Ectodermal cell (in vitro differentiated cells): ENCODE results near the gene ASPDH.

Experiments used
- H3K27ac ChIP-seq: 2 replicates; pipeline ENCODE4 v1.7.0; 2013; ENCODE audit warnings: mild to moderate bottlenecking, low read depth, low read length; ENCODE audit not compliant: insufficient read depth, poor library complexity, severe bottlenecking
- H3K27me3 ChIP-seq: 2 replicates; pipeline ENCODE4 v1.7.0; 2013; ENCODE audit warnings: mild to moderate bottlenecking, low read length; ENCODE audit not compliant: insufficient read depth, control insufficient read depth, poor library complexity, severe bottlenecking
- H3K36me3 ChIP-seq: one replicate; pipeline ENCODE4 v1.7.0; 2013; ENCODE audit warnings: low read length; ENCODE audit not compliant: control insufficient read depth, insufficient read depth
- H3K4me1 ChIP-seq: one replicate; pipeline ENCODE4 v1.7.0; 2013; ENCODE audit warnings: low read length; ENCODE audit not compliant: control insufficient read depth, insufficient read depth
- H3K4me3 ChIP-seq: 2 replicates; pipeline ENCODE4 v1.7.0; 2013; ENCODE audit warnings: low read depth, low read length, control low read depth; ENCODE audit not compliant: insufficient read depth
- H3K9me3 ChIP-seq: 2 replicates; pipeline ENCODE4 v1.7.0; 2013; ENCODE audit warnings: mild to moderate bottlenecking, low read length, moderate library complexity; ENCODE audit not compliant: control insufficient read depth
- WGBS, 2 experiments: methylation state at CpG; one replicate each; pipeline ENCODE4 v1.1.7; 2013; ENCODE audit warnings: missing lambda C conversion rate in 2 of 2; 5-methylcytosine and 5-hydroxymethylcytosine counted together

The ASPDH gene

GRCh38 chr19:50465000-50465399 lies 48.7 kb downstream of the ASPDH start:
- Histone ChIP-seq H3K4me1 (no peaks in the 10 kb centered on the region), H3K9me3 (no peaks in the 10 kb centered on the region), H3K27me3 (no peaks in the 10 kb centered on the region), H3K27ac (no peak overlapping the region), H3K36me3 (no peaks in the 10 kb centered on the region), H3K4me3 (no peak overlapping the region)
- 94 to 95% methylated on average over 13 of the region's 13 CpGs for WGBS, 2 experiments

GRCh38 chr19:50464348-50464747 lies 49.4 kb downstream of the ASPDH start:
- 91% methylated on average over 19 of the region's 19 CpGs for WGBS, 2 experiments
- Histone ChIP-seq H3K4me3 (no peak overlapping the region), H3K36me3 (no peaks in the 10 kb centered on the region), H3K27ac (no peak overlapping the region), H3K9me3 (no peaks in the 10 kb centered on the region), H3K27me3 (no peaks in the 10 kb centered on the region), H3K4me1 (no peaks in the 10 kb centered on the region)

- Histone ChIP-seq H3K4me3 (no peak overlapping the region), H3K27me3 (no peaks in the 10 kb centered on the region), H3K27ac (no peak overlapping the region), H3K4me1 (no peaks in the 10 kb centered on the region), H3K36me3 (no peaks in the 10 kb centered on the region), H3K9me3 (no peaks in the 10 kb centered on the region)
- WGBS, 2 experiments, result 85 to 88% methylated on average over 7 of the region's 7 CpGs
Measured at GRCh38 chr19:50462970-50463369, 50.7 kb downstream of the ASPDH start.
